ENCODE results near the gene ZNF547.

- no peak for TF ChIP-seq POLR2A (IDR thresholded peaks at IDR 0.05)
- TF ChIP-seq CTCF (IDR thresholded peaks at IDR 0.05), result no peak
Observed at GRCh38 chr19:57359300-57359699, 4.1 kb upstream of the ZNF547 start.
